SKM-1 (cell line): Measurements from ENCODE around the gene IFT43.

Experiments
- DNase-seq: peaks from one replicate; lab custom pipeline; 2025; ENCODE audit not compliant: unreplicated experiment; lab: John Stamatoyannopoulos, UW

Gene IFT43

GRCh38 chr14:75979648-75980565 lies 5.7 kb upstream of the IFT43 start:
- DNase-seq = no peak

GRCh38 chr14:75980856-75981255 lies 4.7 kb upstream of the IFT43 start:
- DNase-seq = no peak

GRCh38 chr14:75981426-75982265 lies 3.9 kb upstream of the IFT43 start, which contains the start of gene TGFB3:
Gene TGFB3, minus strand, starts transcription at chr14:75981995. Its CDS starts 1,102 bp downstream, at chr14:75980893.
- peak; percentile 6 for DNase-seq

- peak; percentile 32 for DNase-seq
These were observed 3.1 kb upstream of the IFT43 start for GRCh38 chr14:75982266-75983018.

- no peak for DNase-seq
These were observed 2.6 kb upstream of the IFT43 start for GRCh38 chr14:75983019-75983358.

GRCh38 chr14:75984674-75985073 lies 889 bp upstream of the IFT43 start:
- DNase-seq = no peak

- no peak for DNase-seq
These were observed 839 bp downstream of the IFT43 start for GRCh38 chr14:75986439-75986765.

GRCh38 chr14:75987201-75987970 lies 1.8 kb downstream of the IFT43 start:
- no peak for DNase-seq

GRCh38 chr14:75989134-75989533 lies 3.6 kb downstream of the IFT43 start:
- DNase-seq = no peak

- no peak for DNase-seq
These were observed 4.7 kb downstream of the IFT43 start for GRCh38 chr14:75990297-75990696.

GRCh38 chr14:75991753-75992152 lies 6.2 kb downstream of the IFT43 start:
- DNase-seq = no peak

GRCh38 chr14:75993567-75994041 lies 8.0 kb downstream of the IFT43 start:
- DNase-seq = no peak

- no peak for DNase-seq
These were observed 9.9 kb downstream of the IFT43 start for GRCh38 chr14:75995372-75996041.

- no peak for DNase-seq
These were observed 10.9 kb downstream of the IFT43 start for GRCh38 chr14:75996488-75996887.

- no peak for DNase-seq
These were observed 14.1 kb downstream of the IFT43 start for GRCh38 chr14:75999511-76000190.

GRCh38 chr14:76002383-76002782 lies 16.8 kb downstream of the IFT43 start:
- DNase-seq = no peak

GRCh38 chr14:76006253-76006652 lies 20.7 kb downstream of the IFT43 start:
- DNase-seq = no peak

- DNase-seq = no peak
These were observed 21.8 kb downstream of the IFT43 start for GRCh38 chr14:76007379-76007778.

- no peak for DNase-seq
These were observed 22.3 kb downstream of the IFT43 start for GRCh38 chr14:76007852-76008251.
